ENCODE results near the gene SH3PXD2A.

Gene SH3PXD2A

DNA sequence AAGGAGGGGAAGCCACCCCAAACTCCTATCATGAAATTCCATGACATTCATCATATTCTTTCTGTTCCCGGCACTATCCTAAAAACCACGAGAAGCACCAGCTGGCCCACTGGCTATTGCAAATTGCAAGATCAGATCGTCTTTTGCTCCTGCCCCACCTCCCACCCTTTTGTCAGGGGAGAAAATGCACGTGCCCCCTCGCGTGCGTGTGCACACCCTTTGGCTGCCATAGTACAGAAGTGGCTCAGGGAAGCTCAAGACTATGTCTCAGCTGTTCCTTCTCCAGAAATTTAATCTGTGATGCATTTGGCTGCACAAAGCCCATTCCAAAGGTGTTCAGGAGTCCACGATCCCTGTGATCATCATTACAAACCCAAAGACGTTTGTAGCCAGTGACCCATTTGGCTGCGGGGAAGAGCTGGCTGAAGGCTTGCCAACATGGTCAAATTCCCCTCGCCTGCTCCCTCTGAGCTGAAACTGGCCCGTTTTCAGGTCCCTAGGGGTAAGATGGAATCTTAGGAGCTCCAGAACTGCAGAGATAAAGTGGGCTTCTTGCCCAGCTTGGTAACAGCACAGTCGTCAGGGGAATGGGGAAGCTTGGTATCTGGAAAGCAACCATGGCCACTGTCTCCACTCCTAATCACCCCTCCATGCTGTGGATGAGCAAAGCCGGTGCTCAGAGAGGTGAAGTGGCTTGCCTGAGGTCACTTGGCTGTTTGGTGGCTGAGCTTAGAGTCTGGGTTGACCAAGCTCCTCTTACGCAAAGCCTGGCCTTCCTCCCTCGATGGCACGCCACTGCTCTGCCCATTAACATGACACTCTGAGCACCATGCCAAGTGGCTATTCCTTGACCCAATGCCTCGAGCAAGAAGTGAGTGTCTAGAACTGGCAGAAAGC is 206.5 kb downstream of the SH3PXD2A start:
- TF ChIP-seq POLR2A (IDR thresholded peaks at IDR 0.05; ENCODE audit: low read depth, low read length), result no peak
- TF ChIP-seq POLR2AphosphoS5 (IDR thresholded peaks at IDR 0.05; ENCODE audit: low read depth, low read length), result no peak
- no peak for TF ChIP-seq TAF1 (IDR thresholded peaks at IDR 0.05; ENCODE audit: borderline replicate concordance, low read depth, low read length)
- no peak for DNase-seq (ENCODE audit: insufficient read length)
- FAIRE-seq, result no peak

DNA sequence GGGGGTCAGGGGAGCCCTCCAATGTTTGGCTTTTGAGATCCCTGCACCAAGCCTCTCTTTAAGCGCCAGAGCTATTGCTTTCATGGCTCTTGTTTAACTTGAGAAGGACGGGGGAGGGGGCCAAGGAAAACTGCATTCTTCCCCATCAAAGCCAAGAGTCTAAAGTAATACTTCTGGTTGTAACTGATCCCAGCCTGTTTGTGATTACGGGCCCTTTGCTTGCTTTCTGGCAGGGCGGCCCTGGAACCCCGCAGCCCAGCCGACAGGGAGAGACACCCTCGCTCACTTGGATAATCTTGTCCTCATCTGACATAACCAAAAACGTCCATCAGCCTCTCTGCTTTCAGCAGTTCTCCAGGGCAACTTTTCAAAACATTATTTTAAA is 207.1 kb downstream of the SH3PXD2A start:
- FAIRE-seq, result no peak

DNA sequence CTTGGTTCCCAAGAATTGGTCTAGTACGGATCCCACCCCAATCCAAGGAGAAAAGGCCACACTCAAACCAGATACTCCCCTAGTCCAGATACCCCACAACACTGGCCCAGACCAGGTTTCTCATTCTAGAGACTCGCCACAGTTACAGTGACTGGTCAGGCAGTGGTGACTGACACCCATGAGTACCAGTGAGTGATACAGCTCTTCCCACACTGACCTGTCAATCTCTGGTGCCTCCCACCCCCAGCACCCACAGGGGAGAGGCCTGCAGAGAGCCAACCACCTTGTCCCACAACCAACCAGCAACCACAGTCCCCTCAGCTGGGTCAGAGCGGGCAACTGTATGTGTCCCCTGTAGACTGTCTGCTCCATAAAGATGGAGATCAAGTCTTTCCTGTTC is 209.1 kb downstream of the SH3PXD2A start:
- DNase-seq (ENCODE audit: insufficient read length), result no peak
- TF ChIP-seq TAF1 (IDR thresholded peaks at IDR 0.05; ENCODE audit: borderline replicate concordance, low read depth, low read length), result no peak
- no peak for TF ChIP-seq POLR2AphosphoS5 (IDR thresholded peaks at IDR 0.05; ENCODE audit: low read depth, low read length)
- no peak for TF ChIP-seq POLR2A (IDR thresholded peaks at IDR 0.05; ENCODE audit: low read depth, low read length)
- FAIRE-seq, result no peak

More for the DNA sequence above, 207.1 kb downstream of the SH3PXD2A start:
- no peak for DNase-seq (ENCODE audit: insufficient read length)
- TF ChIP-seq TAF1 (IDR thresholded peaks at IDR 0.05; ENCODE audit: borderline replicate concordance, low read depth, low read length) (no peak), POLR2AphosphoS5 (IDR thresholded peaks at IDR 0.05; ENCODE audit: low read depth, low read length) (no peak), POLR2A (IDR thresholded peaks at IDR 0.05; ENCODE audit: low read depth, low read length) (no peak)

DNA sequence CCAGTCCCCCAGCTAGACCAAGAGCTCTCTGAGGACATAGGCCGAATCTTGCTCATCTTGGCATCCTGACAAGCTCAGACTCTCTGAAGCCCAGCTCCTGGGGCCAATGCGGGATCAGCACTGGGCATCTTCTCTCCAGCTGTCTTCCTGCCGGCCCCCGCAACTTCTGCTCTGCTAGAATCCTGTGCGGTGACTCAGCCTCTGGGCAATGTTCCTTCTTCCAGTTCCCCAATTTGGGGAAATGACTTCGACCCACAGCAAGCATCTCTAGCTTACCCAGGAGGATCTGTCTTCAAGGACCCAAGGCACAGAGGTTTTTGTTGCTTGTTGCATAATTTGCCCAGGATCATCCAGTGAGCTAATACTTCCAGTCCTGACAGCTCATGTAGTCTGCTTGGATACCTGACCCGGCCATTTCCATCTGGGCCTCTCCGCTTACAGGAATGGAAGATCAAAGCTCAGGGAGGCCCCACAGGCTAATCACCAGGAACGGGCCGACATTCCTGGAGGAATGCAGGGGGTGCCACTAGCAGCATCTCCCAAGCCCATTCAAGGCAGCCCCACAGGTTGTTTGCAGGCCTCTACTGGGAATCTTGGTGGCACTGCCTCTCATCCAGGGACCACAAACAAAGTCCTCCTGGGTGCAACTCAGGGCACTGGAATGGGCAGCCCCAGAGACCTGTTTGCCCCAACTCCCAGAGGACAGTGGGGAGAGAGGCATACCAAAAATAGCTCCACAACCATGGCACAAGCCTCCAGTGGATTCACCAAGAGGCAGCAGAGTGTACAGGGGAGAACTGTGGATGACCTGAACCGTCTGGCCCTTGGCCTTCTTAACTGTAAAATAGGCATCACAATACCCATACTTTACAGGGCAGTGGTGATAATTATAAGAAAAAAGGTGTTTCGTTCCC is 210.0 kb downstream of the SH3PXD2A start:
- TF ChIP-seq POLR2AphosphoS5 (IDR thresholded peaks at IDR 0.05; ENCODE audit: low read depth, low read length) (no peak), TAF1 (IDR thresholded peaks at IDR 0.05; ENCODE audit: borderline replicate concordance, low read depth, low read length) (no peak)
- FAIRE-seq, result no peak
- DNase-seq (ENCODE audit: insufficient read length), result no peak

DNA sequence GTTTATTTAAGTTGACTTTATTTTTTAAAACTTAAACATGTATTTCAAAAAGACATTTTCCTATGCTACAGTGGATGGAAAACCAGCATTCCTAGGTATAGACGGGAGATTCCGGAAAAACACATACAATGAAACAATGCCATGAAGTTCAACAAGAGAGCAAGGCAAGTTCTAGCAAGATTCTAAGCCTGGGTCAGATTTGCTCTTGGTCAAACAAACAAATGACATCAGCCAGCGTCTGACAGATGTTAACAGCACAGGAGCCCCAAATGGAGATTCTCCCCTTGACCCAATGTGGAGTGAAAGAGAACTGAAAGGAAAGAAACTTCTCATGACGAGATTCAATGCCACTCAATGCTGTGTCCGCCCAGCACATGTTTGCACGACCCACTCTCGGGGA is 212.0 kb downstream of the SH3PXD2A start:
- FAIRE-seq, result no peak

DNA sequence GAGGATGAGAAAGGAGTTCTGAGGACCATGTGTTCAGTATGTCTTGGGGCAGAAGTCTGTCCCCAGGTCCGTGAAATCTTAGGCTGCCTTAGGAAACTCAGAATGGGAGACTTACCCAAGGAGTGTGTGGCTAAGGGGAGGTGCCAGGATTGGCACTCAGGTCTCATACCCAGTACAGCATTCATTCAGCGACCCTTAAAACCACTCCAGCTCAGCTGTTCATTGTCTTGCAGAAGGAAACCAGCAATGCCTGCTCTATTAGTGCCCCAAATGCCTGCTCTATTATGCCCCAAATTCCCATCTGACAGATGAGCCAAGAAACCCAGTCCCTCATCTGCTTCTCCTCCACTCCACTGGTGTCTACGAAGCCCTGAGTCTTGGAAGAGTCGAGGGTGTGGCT is 214.1 kb downstream of the SH3PXD2A start:
- no peak for FAIRE-seq
- no peak for DNase-seq (ENCODE audit: insufficient read length)
- TF ChIP-seq POLR2AphosphoS5 (IDR thresholded peaks at IDR 0.05; ENCODE audit: low read depth, low read length) (no peak), POLR2A (IDR thresholded peaks at IDR 0.05; ENCODE audit: low read depth, low read length) (no peak), TAF1 (IDR thresholded peaks at IDR 0.05; ENCODE audit: borderline replicate concordance, low read depth, low read length) (no peak)

More for the DNA sequence above, 212.0 kb downstream of the SH3PXD2A start:
- TF ChIP-seq POLR2AphosphoS5 (IDR thresholded peaks at IDR 0.05; ENCODE audit: low read depth, low read length) (no peak), POLR2A (IDR thresholded peaks at IDR 0.05; ENCODE audit: low read depth, low read length) (no peak), TAF1 (IDR thresholded peaks at IDR 0.05; ENCODE audit: borderline replicate concordance, low read depth, low read length) (no peak)
- DNase-seq (ENCODE audit: insufficient read length), result no peak

DNA sequence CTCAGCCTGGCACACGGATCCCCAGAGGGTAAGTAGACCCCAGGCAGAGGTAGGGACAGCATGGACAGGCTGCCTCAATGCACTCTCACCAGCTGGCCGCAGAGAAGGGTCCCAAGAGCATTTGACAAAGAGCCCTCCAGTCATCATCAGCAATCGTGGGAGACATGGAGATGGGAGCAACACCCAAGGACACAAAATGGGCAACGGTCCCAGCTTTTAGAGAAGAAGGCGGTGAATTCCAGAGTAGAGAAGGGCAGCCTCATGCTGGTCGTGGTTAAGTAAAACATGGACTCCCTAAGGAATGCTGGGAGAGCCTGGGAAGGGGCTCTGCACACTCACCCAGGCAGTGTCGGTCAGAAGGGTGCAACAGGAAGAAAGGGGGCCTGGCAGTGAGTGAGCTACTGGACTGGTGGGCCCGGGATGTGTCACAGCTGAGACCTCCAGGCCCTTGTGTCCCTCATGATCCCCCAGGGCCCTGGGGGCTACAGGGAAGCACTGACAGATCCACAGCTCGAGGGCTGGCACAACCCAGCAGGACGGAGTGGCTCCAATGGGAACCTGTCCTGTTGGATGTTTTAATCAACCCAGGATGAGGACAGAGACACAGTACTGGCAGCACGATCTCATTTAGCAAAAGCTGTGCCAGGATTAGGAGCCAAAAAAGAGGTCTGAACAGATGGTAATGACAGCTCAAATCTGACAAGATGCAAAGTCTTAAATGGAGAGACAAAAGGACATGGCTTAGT is 214.8 kb downstream of the SH3PXD2A start:
- DNase-seq (ENCODE audit: insufficient read length) (no peak), FAIRE-seq (no peak)
- no peak for TF ChIP-seq POLR2AphosphoS5 (IDR thresholded peaks at IDR 0.05; ENCODE audit: low read depth, low read length)
- no peak for TF ChIP-seq TAF1 (IDR thresholded peaks at IDR 0.05; ENCODE audit: borderline replicate concordance, low read depth, low read length)
- no peak for TF ChIP-seq POLR2A (IDR thresholded peaks at IDR 0.05; ENCODE audit: low read depth, low read length)

DNA sequence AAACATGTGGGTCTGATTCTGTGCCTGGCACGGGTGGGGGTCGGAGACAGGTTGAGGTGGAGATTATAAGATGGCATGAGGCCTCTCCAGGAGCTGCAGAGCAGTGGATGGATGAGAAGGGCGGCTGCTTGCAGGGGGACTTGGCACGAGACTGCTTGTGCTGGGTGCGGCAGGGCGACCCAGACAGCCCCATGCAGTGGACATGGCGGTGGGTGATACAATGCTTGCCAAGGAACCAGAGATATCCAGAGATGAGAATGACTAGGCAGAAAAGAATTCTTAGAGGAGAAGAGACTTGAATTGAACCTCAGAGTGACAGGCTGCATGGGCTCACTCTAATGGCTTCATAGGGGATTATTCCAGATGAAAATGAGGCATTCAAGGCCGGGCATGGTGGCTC is 216.4 kb downstream of the SH3PXD2A start:
- TF ChIP-seq POLR2AphosphoS5 (IDR thresholded peaks at IDR 0.05; ENCODE audit: low read depth, low read length) (no peak), POLR2A (IDR thresholded peaks at IDR 0.05; ENCODE audit: low read depth, low read length) (no peak), TAF1 (IDR thresholded peaks at IDR 0.05; ENCODE audit: borderline replicate concordance, low read depth, low read length) (no peak)
- DNase-seq (ENCODE audit: insufficient read length) (no peak), FAIRE-seq (no peak)

DNA sequence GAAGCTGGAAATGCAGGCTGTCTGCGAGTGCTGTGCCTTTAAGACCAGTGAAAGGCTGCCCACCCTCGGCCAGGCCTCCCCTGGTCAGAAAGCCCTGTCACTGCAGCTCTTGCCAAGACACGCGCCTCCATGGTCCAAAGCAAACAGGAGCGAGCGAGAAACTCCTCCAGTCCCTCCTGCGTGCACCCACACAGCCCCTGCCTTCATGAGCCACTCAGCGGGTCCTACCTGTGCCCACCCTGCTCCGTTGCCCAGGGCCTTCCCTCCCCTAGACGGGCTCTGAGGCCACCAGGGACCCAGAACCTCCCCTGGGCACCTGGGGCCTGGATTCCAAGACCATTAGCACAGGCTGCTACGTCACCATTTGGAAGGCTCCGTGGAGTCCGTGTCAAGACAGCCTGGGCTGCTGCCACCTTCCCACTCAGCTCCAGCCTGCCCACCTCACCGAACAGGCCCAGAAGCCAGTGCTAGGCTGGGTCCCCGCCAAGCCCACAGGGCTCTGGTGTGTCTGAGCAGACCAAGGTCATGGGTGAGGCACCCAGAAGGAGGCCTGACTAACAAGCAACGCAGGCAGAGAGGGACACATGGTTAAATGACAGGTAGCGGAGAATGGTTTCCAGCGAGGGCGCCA is 217.3 kb downstream of the SH3PXD2A start:
- DNase-seq (ENCODE audit: insufficient read length) (no peak), FAIRE-seq (no peak)
- no peak for TF ChIP-seq TAF1 (IDR thresholded peaks at IDR 0.05; ENCODE audit: borderline replicate concordance, low read depth, low read length)
- no peak for TF ChIP-seq POLR2A (IDR thresholded peaks at IDR 0.05; ENCODE audit: low read depth, low read length)
- no peak for TF ChIP-seq POLR2AphosphoS5 (IDR thresholded peaks at IDR 0.05; ENCODE audit: low read depth, low read length)

DNA sequence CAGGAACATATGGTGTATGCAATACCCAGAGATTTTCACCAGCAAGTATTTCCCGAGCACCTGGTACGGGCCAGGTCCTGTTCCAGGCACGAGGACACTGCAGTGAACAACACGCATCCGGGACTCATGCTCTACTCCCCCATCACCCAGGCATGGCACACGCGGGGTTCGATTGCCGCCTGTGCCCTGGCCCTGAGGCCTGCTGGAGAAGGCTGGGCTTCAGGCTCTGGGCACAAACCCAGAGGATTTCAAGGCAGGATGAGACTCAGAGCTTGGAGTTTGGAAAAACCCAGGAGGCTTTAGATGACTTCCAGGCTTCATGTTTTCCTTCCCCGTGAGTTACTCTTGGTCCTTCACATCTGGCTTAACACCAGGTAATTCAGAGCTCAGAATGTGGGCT is 218.4 kb downstream of the SH3PXD2A start:
- FAIRE-seq, result no peak
- no peak for DNase-seq (ENCODE audit: insufficient read length)
- no peak for TF ChIP-seq TAF1 (IDR thresholded peaks at IDR 0.05; ENCODE audit: borderline replicate concordance, low read depth, low read length)
- no peak for TF ChIP-seq POLR2A (IDR thresholded peaks at IDR 0.05; ENCODE audit: low read depth, low read length)
- TF ChIP-seq POLR2AphosphoS5 (IDR thresholded peaks at IDR 0.05; ENCODE audit: low read depth, low read length), result no peak
